K562 (cell line): ENCODE results near the gene TFCP2.

ENCODE experiments used
- E4F1 ChIP-seq: fragments of 250-450 bp; sonication (Bioruptor Pico); IDR thresholded peaks from 2 replicates; pipeline ENCODE4 v1.5.0; 2021; ENCODE audit warnings: mild to moderate bottlenecking, borderline replicate concordance
- HMG20B ChIP-seq: fragments of 250-450 bp; sonication (Bioruptor Pico); IDR thresholded peaks from 2 replicates; pipeline ENCODE4 v1.5.0; 2021; ENCODE audit warnings: mild to moderate bottlenecking
- MLLT1 ChIP-seq, 2 experiments: fragments of 450-650 bp; IDR thresholded peaks; 2 replicates each; pipeline ENCODE4 v1.6.1; 2016
- PML ChIP-seq: IDR thresholded peaks from 2 replicates; pipeline ENCODE4 v1.6.1; 2012; ENCODE audit warnings: low read length, inconsistent platforms
- POLR2A ChIP-seq: fragments of 450-650 bp; conservative IDR thresholded peaks from 2 replicates; pipeline ENCODE4 v1.6.1; 2016
- RCOR1 ChIP-seq, 2 experiments: IDR thresholded peaks; 2 replicates each; pipeline ENCODE4 v1.6.1; 2012; ENCODE audit warnings: low read depth in 2 of 2, low read length in 2 of 2, borderline replicate concordance in 1 of 2, improper control_type of control experiment in 1 of 2
- SETDB1 ChIP-seq: IDR thresholded peaks from one replicate; pipeline ENCODE4 v1.6.1; 2012; ENCODE audit warnings: low read length, control low read depth, inconsistent platforms
- SP1 ChIP-seq: sonication (generic); formaldehyde crosslinking; IDR thresholded peaks from 2 replicates; pipeline ENCODE4 v1.8.1; 2022; ENCODE audit warnings: mild to moderate bottlenecking, missing genetic modification reagents
- ZHX1 ChIP-seq: fragments of 150-350 bp; conservative IDR thresholded peaks from 2 replicates; pipeline ENCODE4 v1.6.1; 2014; ENCODE audit warnings: low read length
- ZNF280A ChIP-seq: fragments of 450-650 bp; IDR thresholded peaks from 2 replicates; pipeline ENCODE4 v1.6.1; 2018; ENCODE audit warnings: mild to moderate bottlenecking, low read depth; ENCODE audit not compliant: partially characterized antibody
- ZNF696 ChIP-seq: fragments of 250-450 bp; sonication (Bioruptor Pico); conservative IDR thresholded peaks from 2 replicates; pipeline ENCODE4 v1.4.0; 2020; ENCODE audit warnings: mild to moderate bottlenecking, moderate library complexity
- ZNF717 ChIP-seq: fragments of 250-450 bp; sonication (Bioruptor Pico); IDR thresholded peaks from 2 replicates; pipeline ENCODE4 v1.5.0; 2021

GRCh38 chr12:51080136-51080535 lies 92.8 kb downstream of the TFCP2 start:
- no peak for TF ChIP-seq E4F1
- TF ChIP-seq PML: no peak
- TF ChIP-seq SETDB1: no peak
- no peak for TF ChIP-seq RCOR1 (IDR thresholded peaks at IDR 0.05; ENCODE audit: borderline replicate concordance in 1 of 2, low read depth in 2 of 2, low read length in 2 of 2)
- TF ChIP-seq MLLT1 (IDR thresholded peaks at IDR 0.05): no peak
- TF ChIP-seq HMG20B (CRISPR knock-in tag): no peak
- TF ChIP-seq POLR2A: no peak
- TF ChIP-seq SP1 (CRISPR knock-in tag): no peak
- TF ChIP-seq ZNF280A: no peak
- TF ChIP-seq ZHX1: no peak
- TF ChIP-seq ZNF717 (CRISPR knock-in tag): no peak
- no peak for TF ChIP-seq ZNF696 (CRISPR knock-in tag)
